HG02642 (cell line): ENCODE results near the gene ENOX1.

ENCODE experiments used
- ATAC-seq: cut with Tn5 transposase; IDR thresholded peaks from one replicate; pipeline ENCODE4 v1.9.1; 2021; ENCODE audit warnings: mild to moderate bottlenecking; ENCODE audit not compliant: unreplicated experiment, poor library complexity

ENOX1 gene

GRCh38 chr13:43684963-43685725 lies 101.6 kb downstream of the ENOX1 start:
- no peak for ATAC-seq

GRCh38 chr13:43682701-43683100 lies 104.1 kb downstream of the ENOX1 start:
- ATAC-seq, result no peak

GRCh38 chr13:43676320-43676719 lies 110.5 kb downstream of the ENOX1 start:
- ATAC-seq, result peak; percentile 97

- no peak for ATAC-seq
Measured at GRCh38 chr13:43675577-43675976, 111.2 kb downstream of the ENOX1 start.

- ATAC-seq, result no peak
Measured at GRCh38 chr13:43669964-43670363, 116.8 kb downstream of the ENOX1 start.

- ATAC-seq, result no peak
Measured at GRCh38 chr13:43669101-43669500, 117.7 kb downstream of the ENOX1 start.

GRCh38 chr13:43666403-43666802 lies 120.4 kb downstream of the ENOX1 start:
- ATAC-seq, result no peak

- ATAC-seq, result no peak
Measured at GRCh38 chr13:43665388-43665787, 121.4 kb downstream of the ENOX1 start.

- ATAC-seq, result no peak
Measured at GRCh38 chr13:43664700-43665191, 122.0 kb downstream of the ENOX1 start.

- no peak for ATAC-seq
Measured at GRCh38 chr13:43663474-43664090, 123.2 kb downstream of the ENOX1 start.

- ATAC-seq, result no peak
Measured at GRCh38 chr13:43662976-43663375, 123.8 kb downstream of the ENOX1 start.

GRCh38 chr13:43661161-43661830 lies 125.5 kb downstream of the ENOX1 start:
- ATAC-seq, result no peak

GRCh38 chr13:43657485-43657884 lies 129.3 kb downstream of the ENOX1 start:
- no peak for ATAC-seq

GRCh38 chr13:43653980-43654379 lies 132.8 kb downstream of the ENOX1 start:
- no peak for ATAC-seq

- ATAC-seq, result no peak
Measured at GRCh38 chr13:43653395-43653794, 133.4 kb downstream of the ENOX1 start.

- ATAC-seq, result no peak
Measured at GRCh38 chr13:43652760-43653159, 134.0 kb downstream of the ENOX1 start.

GRCh38 chr13:43650882-43651281 lies 135.9 kb downstream of the ENOX1 start:
- no peak for ATAC-seq

GRCh38 chr13:43648733-43649132 lies 138.0 kb downstream of the ENOX1 start:
- ATAC-seq, result no peak

- no peak for ATAC-seq
Measured at GRCh38 chr13:43647471-43647870, 139.3 kb downstream of the ENOX1 start.

GRCh38 chr13:43640476-43640875 lies 146.3 kb downstream of the ENOX1 start:
- no peak for ATAC-seq

- no peak for ATAC-seq
Measured at GRCh38 chr13:43631106-43631505, 155.7 kb downstream of the ENOX1 start.
